Measurements from ENCODE around the gene SLC16A7.

DNA sequence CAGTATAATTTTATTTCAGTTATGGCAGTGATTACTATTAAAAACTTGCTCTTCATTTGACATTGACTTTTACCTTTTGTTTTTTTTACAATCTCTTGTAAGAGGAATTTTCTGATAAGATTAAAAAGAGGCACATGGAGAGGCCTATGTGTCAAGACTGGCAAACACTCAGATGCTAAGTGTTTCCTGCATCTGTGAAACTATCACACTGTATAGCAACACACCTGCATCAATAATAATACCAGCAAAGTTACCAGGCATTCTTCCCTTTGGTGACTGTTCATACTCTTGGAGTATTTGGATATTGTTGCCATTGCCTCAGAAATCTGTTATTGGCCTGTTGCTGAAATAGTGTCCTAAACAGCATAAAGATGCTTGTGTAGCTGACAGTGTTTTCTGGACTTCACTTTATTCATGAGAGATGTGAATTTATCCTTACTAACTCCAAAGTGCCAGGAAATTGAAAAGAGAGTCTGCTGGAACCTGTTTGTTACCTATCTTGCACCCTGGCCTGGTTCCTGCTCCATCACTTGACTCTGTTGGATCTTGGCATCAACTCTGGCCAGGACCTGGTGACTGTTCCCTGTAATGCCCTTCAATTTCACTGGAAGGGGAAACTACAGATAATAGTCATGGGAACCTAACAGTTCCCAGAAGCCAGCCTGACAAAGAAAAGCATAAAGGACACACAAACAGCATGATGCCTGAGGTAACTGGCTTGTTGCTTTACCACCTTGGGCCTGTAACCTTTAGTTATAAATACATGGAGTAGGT, 19.8 kb downstream of the SLC16A7 start:
- TF ChIP-seq, protein P1, sequence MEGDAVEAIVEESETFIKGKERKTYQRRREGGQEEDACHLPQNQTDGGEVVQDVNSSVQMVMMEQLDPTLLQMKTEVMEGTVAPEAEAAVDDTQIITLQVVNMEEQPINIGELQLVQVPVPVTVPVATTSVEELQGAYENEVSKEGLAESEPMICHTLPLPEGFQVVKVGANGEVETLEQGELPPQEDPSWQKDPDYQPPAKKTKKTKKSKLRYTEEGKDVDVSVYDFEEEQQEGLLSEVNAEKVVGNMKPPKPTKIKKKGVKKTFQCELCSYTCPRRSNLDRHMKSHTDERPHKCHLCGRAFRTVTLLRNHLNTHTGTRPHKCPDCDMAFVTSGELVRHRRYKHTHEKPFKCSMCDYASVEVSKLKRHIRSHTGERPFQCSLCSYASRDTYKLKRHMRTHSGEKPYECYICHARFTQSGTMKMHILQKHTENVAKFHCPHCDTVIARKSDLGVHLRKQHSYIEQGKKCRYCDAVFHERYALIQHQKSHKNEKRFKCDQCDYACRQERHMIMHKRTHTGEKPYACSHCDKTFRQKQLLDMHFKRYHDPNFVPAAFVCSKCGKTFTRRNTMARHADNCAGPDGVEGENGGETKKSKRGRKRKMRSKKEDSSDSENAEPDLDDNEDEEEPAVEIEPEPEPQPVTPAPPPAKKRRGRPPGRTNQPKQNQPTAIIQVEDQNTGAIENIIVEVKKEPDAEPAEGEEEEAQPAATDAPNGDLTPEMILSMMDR (conservative IDR thresholded peaks at IDR 0.05; ENCODE audit: low read length) = no peak
- TF ChIP-seq EZH2phosphoT487 (IDR thresholded peaks at IDR 0.05; ENCODE audit: borderline replicate concordance, low read depth, low read length) = no peak

Data from OCI-LY7 (cell line).